Measurements from ENCODE around the gene CACNB2.

The CACNB2 gene

GRCh38 chr10:18332048-18332447 lies 191.8 kb downstream of the CACNB2 start:
- TF ChIP-seq GATA2 (IDR thresholded peaks at IDR 0.05; ENCODE audit: low read depth, low read length) (no peak), GATA3 (IDR thresholded peaks at IDR 0.05; ENCODE audit: low read depth, low read length) (no peak)

DNA sequence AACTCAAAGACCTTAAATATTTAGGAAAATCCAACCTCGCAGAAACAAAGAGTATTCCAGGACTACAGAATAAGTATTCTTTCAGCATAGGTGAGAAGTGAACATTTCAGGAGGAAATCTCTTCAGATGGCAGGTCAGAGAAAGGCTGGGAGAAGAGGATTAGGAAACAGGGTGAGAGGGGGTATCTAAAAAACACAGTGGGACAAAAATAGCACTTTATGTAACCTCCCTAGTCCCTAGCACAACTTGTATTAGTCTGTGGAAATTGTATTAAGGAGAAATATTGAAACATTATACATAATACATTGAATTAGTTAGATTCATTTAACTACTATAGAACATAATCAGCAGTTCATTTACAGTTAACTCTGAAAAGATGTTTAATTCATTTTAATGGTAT lies 192.3 kb downstream of the CACNB2 start:
- no peak for TF ChIP-seq GATA2 (IDR thresholded peaks at IDR 0.05; ENCODE audit: low read depth, low read length)
- no peak for TF ChIP-seq GATA3 (IDR thresholded peaks at IDR 0.05; ENCODE audit: low read depth, low read length)

DNA sequence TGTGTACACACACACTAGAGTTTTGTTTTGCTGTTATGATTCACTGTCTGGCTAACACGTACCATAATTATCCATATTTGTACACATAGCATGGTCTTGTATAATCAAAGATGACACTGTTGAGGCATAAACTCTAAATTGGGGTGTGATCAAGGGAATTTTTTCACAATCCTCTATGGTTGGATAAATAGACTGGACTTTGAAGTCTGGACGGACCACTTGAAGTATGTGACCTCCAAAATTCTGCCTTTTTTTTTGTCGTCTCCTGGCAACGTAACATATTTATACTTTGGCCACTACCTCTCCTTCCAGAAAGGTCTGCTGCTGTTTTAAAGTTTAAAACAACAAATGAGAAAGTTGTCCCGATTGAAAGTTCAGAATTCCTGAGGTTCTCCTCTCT lies 193.4 kb downstream of the CACNB2 start:
- no peak for TF ChIP-seq GATA3 (IDR thresholded peaks at IDR 0.05; ENCODE audit: low read depth, low read length)
- TF ChIP-seq GATA2 (IDR thresholded peaks at IDR 0.05; ENCODE audit: low read depth, low read length), result no peak

DNA sequence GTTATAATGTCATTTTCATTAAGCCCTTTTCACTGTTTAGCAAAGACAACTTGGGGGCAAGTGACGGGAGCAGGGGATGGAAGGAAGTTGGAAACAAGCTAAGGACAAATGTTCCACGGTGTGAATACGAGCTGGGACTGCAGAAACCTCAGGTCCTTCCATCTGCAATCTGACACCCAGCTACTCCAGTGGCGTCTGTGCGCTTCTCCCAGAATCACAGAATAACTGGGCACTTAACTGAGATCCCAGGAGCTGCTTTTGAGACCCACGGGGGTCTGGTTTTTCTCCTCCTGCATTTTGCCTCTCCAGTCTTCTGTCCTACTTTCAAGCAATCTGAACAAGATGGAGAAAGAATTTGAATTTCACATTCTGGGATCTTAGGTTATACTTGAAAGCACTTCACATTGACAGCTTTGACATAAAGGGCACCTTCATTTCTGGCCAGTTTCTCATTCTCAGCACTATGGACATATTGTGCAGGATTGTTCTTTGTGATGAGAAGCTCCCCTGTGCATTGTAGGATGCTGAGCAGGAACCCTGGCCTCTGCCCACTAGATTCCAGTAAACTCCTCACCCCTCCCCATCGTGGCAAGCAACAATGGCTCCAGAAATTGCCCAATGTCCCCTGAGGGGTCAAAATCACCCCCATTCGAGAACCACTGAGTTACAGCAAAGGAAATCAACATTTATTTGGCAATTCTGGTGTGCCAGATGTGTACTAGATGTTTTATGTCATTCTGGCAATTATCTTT lies 194.1 kb downstream of the CACNB2 start:
- TF ChIP-seq GATA2 (IDR thresholded peaks at IDR 0.05; ENCODE audit: low read depth, low read length), result no peak
- no peak for TF ChIP-seq GATA3 (IDR thresholded peaks at IDR 0.05; ENCODE audit: low read depth, low read length)

DNA sequence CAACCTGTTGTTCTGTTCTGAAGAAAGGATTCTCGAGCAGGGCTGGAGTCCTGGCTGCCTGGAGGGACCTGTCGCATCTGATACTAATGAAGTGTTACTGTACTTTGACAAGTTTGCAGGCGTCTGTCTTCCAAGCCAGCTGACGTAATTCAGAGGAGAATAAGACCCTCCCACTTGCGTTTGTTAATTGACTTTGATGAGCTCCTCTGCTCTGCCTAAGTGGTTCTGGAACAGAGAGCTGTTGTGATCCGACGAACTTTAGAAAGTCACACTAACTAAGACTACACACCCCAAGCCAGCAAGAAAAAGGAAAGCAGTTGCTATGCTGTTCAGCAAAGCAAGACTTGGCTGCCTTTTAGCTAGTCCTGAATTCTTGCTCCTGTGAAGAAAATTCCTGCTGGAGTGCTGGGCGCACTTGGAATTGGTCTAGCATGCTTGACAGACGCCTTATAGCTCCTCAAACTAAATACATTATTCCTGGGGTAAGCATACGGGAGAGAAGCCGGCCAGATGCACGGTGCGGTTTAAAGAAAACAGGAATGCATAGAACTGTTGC lies 200.3 kb downstream of the CACNB2 start:
- TF ChIP-seq GATA2 (IDR thresholded peaks at IDR 0.05; ENCODE audit: low read depth, low read length), result no peak

DNA sequence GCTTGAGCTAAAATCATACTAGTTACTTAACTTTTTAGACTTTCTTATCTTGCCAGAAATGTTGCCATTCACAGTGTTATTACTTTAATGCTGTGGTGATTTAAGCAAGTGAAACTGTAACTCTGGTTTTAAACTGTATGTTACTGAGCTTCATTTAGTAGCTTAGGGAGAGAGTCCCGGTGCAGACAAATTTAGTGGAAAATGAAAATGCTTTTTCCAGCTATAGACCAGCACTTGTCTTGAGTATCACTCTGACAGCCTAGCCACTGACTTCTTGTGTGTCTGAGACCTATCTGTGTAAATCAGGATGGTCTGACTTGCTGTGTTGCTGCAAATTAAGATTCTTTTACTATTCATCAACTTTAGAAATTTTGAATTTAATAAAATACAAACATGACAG lies 200.8 kb downstream of the CACNB2 start:
- no peak for TF ChIP-seq GATA3 (IDR thresholded peaks at IDR 0.05; ENCODE audit: low read depth, low read length)
- no peak for TF ChIP-seq GATA2 (IDR thresholded peaks at IDR 0.05; ENCODE audit: low read depth, low read length)

- TF ChIP-seq GATA3 (IDR thresholded peaks at IDR 0.05; ENCODE audit: low read depth, low read length), result no peak
- TF ChIP-seq GATA2 (IDR thresholded peaks at IDR 0.05; ENCODE audit: low read depth, low read length), result no peak
Observed at GRCh38 chr10:18343573-18343972, 203.3 kb downstream of the CACNB2 start.

- no peak for TF ChIP-seq GATA2 (IDR thresholded peaks at IDR 0.05; ENCODE audit: low read depth, low read length)
- TF ChIP-seq GATA3 (IDR thresholded peaks at IDR 0.05; ENCODE audit: low read depth, low read length), result no peak
Observed at GRCh38 chr10:18345308-18345707, 205.1 kb downstream of the CACNB2 start.

- TF ChIP-seq GATA3 (IDR thresholded peaks at IDR 0.05; ENCODE audit: low read depth, low read length) (no peak), GATA2 (IDR thresholded peaks at IDR 0.05; ENCODE audit: low read depth, low read length) (no peak)
Observed at GRCh38 chr10:18350340-18350739, 210.1 kb downstream of the CACNB2 start.

DNA sequence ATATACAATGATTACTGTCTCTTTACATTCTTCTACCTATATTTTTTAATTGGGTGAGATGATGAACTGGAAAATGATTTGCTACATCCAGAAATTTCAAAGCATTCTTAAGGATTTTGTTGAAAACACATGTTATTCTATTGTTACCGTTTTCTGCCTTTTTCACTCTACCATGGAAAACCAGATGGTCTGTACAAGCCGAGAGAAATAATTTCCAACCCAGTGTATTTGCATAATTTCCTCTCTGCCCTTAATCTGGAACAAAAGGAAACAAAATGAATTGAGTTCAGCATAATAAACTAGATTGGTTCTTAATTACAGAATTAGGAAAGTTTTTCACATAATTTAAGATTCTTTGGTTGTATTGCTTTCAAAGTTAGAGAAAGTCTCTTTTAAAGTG lies 211.2 kb downstream of the CACNB2 start:
- TF ChIP-seq GATA2 (IDR thresholded peaks at IDR 0.05; ENCODE audit: low read depth, low read length), result no peak

GRCh38 chr10:18352175-18352574 lies 212.0 kb downstream of the CACNB2 start:
- no peak for TF ChIP-seq GATA3 (IDR thresholded peaks at IDR 0.05; ENCODE audit: low read depth, low read length)
- no peak for TF ChIP-seq GATA2 (IDR thresholded peaks at IDR 0.05; ENCODE audit: low read depth, low read length)

- TF ChIP-seq GATA3 (IDR thresholded peaks at IDR 0.05; ENCODE audit: low read depth, low read length) (no peak), GATA2 (IDR thresholded peaks at IDR 0.05; ENCODE audit: low read depth, low read length) (no peak)
Observed at GRCh38 chr10:18359812-18360211, 219.6 kb downstream of the CACNB2 start.

GRCh38 chr10:18362892-18363291 lies 222.7 kb downstream of the CACNB2 start:
- TF ChIP-seq GATA2 (IDR thresholded peaks at IDR 0.05; ENCODE audit: low read depth, low read length) (no peak), GATA3 (IDR thresholded peaks at IDR 0.05; ENCODE audit: low read depth, low read length) (no peak)

DNA sequence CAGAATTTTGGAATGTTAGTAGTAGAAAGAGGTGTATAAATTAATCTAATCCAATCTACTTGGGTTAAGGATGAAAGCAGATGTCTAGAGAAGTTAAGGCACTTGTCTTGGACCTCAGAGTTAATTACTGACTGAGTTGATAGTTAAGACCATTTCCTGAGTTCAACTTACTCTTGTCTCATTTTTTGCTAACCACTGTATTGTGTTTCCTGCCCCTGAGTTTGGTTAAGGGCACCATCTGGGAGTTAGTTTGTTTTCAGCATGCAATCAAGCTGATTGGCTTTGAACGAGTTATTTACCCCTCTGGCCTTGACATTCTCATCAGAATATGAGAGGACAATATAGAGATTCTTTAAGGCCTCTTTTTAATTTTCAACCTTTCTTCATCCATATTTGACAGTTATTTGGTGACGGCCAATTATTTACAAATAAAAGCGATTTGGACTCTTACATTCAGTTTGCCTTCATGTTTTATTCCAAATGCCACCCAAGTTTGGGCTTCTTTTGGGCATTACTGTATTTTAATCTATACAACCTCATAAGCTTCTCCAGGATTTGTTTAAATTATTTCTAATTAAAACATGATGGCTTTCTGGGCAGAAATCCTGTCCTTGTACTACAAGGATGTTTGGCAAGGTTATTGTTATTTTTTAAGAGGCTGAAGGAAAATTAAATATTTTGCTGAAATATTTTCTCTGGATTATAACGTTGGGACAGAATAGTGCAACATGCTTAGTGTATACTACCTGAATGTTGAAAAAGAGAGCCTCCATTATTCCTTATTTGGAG lies 225.0 kb downstream of the CACNB2 start:
- TF ChIP-seq GATA2 (IDR thresholded peaks at IDR 0.05; ENCODE audit: low read depth, low read length) (no peak), GATA3 (IDR thresholded peaks at IDR 0.05; ENCODE audit: low read depth, low read length) (no peak)

DNA sequence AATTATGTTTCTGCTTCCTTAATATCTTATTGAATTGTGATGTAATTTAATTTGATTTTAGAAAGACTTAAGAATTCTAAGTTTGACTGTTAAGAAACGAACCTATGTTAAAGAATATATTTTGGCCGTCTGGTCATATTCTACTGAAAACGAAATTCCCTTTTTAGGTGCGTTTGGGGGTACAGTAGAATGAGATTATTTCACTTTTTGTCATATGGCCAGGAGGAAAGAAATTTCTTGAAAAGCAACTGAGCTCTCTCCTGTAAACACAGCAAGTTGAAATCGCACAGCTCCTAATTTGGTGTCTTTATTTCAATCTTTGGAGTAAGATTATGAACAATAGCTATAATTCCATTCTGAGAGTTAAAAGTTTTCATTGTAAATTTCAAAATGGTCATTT lies 227.6 kb downstream of the CACNB2 start:
- TF ChIP-seq GATA3 (IDR thresholded peaks at IDR 0.05; ENCODE audit: low read depth, low read length), result no peak
- TF ChIP-seq GATA2 (IDR thresholded peaks at IDR 0.05; ENCODE audit: low read depth, low read length), result no peak

Data from SH-SY5Y (cell line).